ENCODE data around the gene ENOSF1.
"Not testable (repeated sequence)": the region's sequence is repeated elsewhere in the genome, so short reads cannot be mapped to it uniquely, and the experiment has no call there.

Gene ENOSF1, protein sequence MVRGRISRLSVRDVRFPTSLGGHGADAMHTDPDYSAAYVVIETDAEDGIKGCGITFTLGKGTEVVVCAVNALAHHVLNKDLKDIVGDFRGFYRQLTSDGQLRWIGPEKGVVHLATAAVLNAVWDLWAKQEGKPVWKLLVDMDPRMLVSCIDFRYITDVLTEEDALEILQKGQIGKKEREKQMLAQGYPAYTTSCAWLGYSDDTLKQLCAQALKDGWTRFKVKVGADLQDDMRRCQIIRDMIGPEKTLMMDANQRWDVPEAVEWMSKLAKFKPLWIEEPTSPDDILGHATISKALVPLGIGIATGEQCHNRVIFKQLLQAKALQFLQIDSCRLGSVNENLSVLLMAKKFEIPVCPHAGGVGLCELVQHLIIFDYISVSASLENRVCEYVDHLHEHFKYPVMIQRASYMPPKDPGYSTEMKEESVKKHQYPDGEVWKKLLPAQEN

DNA sequence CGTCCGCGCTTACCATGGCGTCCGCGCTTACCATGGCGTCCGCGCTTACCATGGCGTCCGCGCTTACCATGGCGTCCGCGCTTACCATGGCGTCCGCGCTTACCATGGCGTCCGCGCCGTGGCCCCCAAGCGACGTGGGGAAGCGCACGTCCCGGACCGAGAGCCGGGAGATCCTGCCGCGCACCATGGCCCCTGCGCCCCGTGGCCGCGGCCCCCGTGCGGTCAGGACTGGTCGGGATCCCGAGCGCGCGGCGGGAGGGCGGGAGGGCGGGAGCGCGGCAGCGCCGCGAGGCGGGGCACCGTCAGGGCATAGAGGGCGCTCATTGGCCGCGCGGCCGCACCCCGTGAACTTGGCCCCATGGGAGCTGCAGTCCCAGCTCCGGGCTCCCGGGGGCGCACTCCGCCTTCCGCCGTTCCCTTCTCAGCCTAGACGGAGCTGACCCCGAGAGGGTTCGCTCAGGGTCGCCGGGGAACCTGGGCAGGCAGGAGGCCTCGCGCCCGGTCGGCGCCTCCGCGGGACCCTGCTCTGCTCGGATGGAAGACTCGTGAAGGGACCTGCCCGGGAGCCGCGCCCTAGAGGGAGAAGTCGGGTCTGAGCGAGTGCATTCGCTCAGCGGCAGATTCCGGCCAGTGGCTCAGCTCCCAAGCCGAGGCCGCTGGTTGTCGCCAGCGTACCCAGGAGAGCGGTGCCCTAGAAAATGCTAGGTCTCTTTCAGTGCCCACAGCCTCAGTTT, at the start of gene ENOSF1:
TSS of gene ENOSF1 (minus strand) at position 230 of the 734 bp plus-strand sequence. CDS start at position 187, 43 bp downstream.
- peak; percentile 68 to 83 for DNase-seq

DNA sequence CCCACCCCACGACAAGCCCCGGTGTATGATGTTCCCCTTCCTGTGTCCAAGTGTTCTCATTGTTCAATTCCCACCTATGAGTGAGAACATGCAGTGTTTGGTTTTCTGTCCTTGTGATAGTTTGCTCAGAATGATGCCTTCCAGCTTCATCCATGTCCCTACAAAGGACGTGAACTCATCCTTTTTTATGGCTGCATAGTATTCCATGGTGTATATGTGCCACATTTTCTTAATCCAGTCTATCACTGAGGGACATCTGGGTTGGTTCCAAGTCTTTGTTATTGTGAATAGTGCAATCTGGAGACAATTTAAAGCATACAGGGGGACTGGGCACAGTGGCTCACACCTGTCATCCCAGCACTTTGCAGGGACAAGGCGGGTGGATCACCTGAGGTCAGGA, 47.4 kb upstream of the ENOSF1 start:
- DNase-seq: not testable (repeated sequence)

DNA sequence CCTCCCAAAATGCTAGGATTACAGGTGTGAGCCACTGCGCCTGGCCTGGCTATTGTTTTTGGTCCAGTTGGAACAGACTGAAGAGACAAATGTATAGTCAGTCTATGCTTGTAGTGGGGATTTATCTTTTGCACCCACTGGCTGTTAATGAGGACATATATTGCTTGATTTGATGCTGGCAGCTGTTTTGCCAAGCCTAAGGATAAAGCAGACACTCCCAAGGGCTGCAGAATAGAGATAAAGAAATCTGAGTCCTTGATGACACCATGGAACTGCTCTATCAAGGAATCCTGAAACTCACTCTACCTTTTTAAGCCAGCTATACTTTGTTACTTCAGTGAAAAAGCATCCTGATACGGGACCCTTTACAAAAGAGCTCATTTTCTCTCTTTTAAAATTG, 43.1 kb upstream of the ENOSF1 start:
- no peak for DNase-seq

DNA sequence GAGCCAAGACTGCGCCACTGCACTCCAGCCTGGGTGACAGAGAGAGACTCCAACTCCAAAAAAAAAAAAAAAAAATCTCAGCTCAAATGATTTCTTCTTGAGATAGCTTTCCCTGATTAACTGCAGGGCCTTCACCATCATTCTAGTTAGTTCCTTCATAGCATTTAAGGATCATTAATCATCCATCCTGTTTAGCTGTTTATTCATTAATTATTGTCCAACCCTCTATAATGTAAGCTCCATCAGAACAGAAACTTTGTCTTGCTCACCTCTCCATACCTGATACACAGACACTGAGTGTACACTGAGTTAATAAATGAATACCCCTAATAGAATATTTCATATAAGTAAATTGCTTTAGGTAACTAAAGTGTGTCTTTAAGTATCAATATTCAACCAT, 42.2 kb upstream of the ENOSF1 start:
- no peak for DNase-seq

DNA sequence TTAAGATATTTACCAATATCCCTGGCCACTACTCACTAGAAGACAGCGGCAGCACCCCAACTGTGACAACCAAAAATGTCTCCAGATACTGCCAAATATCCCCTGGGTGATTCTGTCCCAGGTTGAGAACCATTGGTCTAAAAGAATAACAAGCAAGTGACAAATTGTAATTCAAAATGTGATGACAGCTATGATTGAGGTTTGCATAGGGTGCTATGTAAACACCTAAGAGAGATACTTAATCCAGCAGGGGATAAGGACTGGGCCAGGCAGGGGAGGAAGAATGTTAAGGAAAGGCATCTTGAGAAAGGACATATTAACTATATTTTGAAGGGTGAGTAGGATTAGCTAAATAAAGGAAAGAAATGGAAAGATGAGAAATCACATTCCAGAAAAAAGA, 38.0 kb upstream of the ENOSF1 start:
- no peak for DNase-seq

DNA sequence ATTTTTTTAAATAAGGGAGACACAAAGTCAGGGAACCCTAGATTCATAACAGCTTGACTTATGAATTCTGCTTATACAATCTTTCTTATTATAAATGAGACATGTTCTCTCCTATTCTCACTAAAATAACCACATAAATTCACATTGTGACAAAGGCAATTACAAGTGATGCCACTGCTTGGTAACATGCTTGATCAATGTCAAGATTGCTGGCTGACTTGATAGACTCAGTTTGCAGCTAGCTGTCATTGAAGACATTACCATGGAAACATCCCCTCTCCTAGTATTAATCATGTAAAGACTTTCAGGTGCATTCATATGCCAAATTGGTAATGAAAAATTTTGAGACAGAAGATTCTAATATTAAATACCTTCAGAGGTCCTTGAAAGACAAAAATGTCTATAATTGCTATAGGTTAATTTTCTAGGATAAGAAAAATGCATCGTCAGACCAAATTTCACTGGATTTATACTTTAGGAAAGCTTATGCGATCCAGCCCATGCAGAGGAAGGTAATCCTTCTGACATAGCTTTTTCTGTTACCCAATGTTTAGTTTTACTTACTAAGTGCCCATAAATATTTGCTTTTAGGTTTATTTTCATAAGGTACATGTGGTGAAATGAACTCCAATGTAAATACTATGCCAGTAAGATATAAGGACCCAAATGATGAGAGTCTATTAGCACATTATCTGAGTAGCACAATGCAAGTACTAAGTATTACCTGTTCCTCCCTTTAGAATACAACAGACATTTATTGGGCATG, 32.6 kb upstream of the ENOSF1 start:
- DNase-seq: no peak

DNA sequence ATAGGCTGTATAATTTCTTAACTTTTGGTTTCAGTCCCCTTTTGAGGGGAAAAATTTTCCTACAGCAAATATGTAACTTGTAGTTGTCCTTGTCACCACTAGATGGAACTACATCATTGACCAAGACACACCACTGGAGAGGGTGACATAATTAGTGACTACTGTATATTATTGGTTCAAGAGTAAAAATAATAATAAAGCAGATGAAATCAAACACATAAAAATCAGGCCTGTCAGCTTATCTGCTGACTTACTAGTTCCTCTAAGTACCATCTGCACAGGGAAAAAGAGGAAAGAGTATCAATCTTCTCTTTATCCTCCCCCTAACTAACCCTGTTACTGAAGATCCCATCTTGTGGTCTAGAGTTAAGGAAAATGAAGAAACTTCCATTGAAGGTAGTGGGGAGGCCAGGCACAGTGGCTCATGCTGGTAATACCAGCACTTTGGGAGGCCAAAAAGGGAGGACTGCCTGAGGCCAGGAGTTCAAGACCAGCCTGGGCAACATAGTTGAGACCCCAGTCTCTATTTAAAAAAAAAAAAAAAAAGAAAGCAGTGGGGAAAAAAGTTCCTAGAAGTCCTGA, 29.6 kb upstream of the ENOSF1 start:
- DNase-seq: peak; percentile 7 to 35

DNA sequence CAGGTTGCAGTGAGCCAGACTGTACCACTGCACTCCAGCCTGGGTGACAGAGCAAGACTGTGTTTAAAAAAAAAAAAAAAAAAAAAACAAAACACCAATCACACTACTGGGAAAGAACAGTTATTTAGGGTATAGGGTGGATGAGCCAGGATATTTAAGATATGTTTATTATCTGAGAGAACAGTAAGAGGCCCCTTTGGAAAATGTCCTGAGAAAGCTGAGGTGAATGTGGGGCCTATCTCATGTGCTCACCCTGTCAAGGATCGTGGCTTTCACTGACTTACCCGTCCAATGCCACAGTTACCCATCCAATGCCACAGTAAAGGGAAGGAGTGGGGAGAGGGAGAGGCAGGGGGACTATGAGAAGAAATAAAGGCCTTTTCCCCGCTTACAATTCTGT, 19.9 kb upstream of the ENOSF1 start:
- no peak for DNase-seq

DNA sequence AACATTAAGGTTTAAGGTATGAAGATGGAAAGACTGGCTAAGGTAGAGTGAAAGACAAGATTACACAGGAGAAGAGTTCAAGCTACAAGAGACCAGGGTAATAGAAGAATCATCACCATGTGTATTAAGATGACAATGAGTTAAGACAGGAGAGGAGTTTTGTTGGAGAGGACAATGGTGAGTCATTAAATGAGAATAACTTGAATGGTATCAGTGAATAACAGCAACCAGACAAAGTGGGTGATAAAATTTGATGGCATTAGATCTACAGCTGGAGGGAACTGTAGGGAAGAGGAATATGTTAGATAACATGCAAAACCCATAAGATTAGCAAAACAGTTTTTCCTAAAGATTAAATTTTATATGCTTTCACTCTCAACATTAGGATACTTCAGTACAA, 18.8 kb upstream of the ENOSF1 start:
- no peak for DNase-seq

DNA sequence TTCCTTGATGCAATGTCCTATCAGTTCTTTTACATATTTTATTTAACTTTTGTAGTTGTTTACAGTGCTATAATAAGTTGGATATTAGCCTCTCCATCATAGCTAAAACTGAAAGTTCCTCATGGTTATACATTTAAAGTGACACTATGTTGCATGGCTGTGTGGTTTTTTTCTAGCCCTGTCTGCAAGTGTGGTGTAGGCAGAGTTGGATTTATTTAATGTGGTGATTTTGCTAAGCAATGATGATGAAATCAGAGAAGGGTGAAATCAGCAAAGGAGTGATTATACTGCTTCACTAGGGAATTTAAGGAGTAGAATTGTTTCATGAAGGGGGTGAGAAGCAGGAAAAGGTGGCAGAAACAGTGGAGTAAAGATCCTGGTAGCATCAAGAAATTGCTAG, 18.3 kb upstream of the ENOSF1 start:
- DNase-seq: no peak

DNA sequence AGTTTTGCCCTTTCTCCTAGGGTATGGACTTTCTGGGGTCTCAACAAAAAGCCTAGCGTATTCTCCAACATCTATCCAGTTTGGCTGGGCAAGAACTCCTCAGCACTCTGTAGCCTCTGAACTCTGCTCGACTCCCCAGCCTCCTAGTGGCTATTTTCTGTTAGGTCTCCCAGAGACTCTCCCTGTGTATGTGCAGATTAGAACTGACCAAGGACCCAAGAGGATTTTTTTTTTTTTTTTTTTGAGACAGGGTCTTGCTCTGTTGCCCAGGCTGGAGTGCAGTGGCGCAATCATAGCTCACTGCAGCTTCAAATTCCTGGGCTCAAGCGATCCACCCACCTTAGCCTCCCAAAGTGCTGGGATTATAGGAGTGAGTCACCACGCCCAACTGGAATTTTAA, 17.7 kb upstream of the ENOSF1 start:
- not testable (repeated sequence) for DNase-seq

DNA sequence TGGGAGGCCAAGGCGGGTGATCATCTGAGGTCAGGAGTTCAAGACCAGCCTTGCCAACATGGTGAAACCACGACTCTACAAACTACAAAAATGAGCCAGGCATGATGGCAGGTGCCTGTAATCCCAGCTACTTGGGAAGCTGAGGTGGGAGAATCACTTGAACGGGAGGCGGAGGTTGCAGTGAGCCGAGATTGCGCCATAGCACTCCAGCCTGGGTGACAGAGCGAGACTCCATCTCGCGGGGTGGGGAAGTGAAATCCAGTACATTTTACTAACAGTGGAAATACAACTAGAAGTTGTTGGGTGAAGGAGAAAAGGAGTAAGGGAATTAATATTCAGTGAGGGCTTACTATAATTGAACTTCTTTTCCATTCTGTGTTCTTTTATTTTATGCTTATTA, 13.2 kb upstream of the ENOSF1 start:
- DNase-seq: no peak

DNA sequence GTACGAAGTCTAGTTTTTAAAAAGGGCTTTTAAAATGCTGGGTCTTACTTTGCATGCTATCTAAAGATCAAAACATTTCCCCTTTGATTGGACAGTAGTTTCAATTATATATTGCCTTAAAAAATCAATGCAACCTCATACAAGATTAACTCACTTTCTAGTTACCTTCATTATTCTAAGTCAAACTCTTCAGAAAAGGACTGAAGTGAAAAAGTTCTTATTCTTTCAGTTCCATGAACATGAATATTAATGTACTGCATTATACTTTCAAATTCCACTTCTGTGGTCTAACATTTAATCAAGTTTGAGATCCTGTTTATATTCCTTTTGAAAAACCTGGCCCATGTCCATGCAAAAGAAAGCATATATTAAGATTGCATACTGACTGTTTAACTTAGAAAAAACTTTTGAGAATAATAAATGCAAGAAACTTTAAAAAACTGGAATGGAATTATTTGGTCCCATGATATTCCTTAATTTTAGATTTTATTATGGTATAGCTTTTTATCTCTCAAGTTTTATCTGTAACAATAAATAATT, 11.2 kb upstream of the ENOSF1 start:
- no peak for DNase-seq

DNA sequence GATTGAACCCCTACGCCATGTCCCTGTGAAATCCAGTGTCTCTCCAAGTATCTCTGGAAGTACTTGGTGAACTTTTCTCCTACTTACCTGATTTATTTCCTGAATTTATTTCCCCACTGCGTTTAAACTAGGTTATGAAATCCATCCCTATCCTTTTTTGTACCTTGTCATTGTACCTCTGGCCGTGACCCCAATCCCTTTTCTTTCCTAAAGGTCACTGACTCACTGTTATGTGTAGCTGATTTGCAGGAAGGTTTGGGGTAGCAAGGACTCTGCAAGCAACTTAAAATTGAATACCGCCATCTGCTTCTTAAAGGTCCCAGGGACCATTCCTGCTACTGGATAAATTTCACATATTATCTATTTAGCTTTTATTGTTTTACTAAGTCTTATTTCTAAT, 4.6 kb upstream of the ENOSF1 start:
- DNase-seq: no peak

DNA sequence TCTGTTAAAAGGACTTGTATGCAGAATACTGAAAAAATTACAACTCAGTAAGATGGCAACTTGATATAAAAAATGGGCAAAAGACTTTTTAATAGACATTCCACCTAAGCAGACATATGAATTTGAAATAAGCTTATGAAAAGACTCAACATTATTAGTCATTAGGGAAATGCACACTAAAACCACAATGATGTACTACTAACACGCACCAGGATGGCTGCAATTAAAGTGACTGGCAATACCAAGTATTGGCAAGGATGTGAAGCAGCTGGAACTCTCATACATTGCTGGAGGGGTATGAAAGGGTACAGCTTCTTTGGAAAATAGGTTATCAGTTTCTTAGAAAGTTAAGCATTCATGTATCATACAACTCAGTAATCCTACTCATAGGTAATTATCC, 3.2 kb upstream of the ENOSF1 start:
- DNase-seq: no peak

DNA sequence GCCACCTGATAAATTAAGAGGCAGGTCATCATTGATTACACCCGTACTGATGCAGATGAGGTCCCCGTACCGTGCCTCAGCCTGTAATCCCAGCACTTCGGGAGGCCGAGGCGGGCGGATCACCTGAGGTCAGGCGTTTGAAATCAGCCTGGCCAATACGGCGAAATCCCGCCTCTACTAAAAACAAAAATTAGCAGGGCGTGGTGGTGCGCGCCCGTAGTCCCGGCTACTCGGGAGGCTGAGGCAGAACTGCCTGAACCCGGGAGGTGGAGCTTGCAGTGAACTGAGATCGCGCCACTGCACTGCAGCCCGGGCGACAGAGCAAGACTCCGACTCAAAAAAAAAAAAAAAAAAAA, 683 bp upstream of the ENOSF1 start:
- no peak for DNase-seq

DNA sequence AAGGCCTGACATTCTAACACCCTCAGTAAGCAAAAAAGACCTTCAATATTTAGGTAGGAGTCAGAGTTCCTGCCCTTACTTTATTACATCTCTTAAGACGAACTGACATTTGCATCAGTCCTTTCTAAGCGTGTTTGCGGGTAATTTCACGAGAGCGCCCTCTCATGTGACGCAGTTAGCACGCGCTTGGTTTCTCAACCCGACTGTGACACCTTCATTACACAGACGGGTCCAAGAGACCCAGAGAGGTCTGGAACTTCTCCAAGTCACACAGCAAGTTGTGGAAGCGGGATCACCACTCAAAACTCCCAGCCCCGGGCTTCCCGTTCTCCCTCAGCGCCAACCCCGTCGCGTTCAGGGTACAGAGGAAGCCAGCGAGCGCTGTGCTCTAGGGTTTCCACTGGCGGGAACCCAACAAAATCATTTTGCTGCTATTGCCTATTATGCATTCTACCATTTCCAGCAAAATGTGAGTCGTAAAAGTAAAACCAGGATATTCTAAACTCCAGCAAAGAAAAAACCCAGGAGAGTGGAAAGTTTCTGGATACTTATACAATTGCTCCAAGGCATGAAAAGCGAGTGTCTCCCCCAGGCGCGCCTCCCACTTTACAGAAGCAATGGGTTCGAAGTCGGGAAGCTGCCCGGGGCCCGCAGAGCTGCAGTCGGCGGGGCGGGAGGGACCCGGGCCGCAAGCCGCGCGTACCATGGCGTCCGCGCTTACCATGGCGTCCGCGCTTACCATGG, 601 bp downstream of the ENOSF1 start:
- peak; percentile 13 to 25 for DNase-seq

DNA sequence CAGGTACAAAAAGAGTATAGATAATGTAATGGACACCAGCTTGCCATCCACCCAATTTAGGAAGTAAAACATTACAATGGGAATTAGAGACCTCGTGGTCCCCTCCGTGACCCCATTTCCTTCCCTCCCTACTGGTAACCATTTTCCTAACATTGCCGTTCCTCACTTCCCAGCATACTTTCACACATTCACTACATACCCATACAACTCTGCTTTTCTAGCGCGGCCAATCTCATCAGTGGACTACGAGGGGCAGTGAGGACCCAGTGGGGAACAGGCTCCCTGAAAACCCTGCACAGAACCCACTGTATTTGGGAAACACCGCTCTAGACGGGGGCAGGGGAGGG, 1.1 kb downstream of the ENOSF1 start:
- no peak for DNase-seq

DNA sequence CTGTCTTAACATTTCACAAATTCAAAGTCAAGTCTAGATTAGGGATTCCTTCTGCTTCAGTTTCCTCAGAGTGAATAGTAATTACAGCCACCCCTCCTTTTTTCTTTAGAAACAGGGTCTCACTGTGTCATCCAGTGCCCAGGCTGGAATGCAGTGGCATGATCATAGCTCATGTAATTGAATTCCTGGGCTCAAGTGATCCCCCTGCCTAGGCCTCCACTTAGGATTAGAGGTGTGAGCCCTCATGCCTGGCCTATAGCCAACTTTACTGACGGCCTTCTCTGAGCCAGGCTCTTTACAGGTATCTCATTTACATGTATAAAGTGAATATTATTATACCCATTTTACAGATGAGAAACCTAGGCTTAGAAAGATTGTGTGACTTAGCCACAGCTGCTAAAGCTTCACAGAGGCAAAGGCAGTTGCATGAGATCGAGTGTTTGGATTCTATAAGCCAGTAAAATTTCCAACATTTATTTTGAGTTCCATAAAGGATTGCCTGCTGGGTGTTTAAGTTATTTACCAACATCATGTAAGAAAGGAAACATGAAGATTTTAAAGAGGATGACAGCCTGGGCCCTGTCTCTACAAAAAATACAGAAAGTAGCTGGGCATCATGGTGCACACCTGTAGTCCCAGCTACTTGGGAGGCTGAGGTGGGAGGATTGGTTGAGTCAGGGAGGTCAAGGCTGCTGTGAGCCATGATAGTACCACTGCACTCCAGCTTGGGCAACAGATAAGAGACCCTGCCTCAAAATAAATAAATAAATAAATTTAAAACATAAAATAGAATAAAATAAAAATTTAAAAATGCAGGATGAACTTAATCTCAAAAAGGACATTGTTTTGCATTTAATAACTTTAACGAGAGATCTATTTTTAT, 1.8 kb downstream of the ENOSF1 start:
- no peak for DNase-seq

DNA sequence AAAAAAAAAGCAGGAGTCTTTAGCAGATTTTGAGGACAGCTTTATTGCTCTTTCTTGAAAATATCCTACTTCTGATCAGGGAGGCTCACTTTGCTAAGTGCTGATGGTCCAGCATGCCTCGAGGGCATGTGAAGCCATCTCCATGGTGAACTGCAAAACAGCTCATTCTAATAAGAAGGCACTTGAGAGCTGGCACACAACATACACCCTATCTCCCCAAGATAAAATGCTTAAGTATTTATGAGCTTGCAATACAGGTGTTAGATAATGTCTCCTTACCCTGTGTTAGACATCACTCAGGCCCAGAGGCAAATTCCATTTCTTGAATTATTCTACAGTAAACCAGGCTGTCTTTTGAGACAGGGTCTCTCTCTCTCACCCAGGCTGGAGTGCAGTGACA, 2.7 kb downstream of the ENOSF1 start:
- DNase-seq: no peak

DNA sequence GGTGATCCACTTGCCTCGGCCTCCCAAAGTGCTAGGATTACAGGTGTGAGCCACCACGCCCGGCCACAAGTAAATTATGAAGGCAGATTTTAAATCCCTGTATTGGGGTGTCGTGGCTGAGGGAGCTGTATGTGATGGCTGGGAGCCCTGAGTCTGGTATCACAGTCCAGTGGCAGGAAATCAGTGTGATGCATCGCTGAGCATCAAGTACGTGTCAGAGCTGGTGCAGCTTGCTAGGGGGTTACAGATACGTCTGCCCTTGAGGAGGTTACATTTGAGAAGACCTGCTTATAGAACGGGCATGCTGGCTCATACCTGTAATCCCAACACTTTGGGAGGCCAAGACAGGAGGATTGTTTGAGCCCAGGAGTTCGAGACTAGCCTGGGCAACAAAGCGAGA, 4.3 kb downstream of the ENOSF1 start:
- no peak for DNase-seq
